ENCODE results near the gene CCDC116.

GRCh38 chr22:21634081-21634480 is 1.5 kb downstream of the CCDC116 start:
- TF ChIP-seq CTCF (IDR thresholded peaks at IDR 0.05) = no peak
- TF ChIP-seq POLR2A (IDR thresholded peaks at IDR 0.05) = no peak

Measured in uterus (tissue), 2 donors.